ENCODE measurements around the gene GSTM3.
"Not testable (repeated sequence)": the region's sequence is repeated elsewhere in the genome, so short reads cannot be mapped to it uniquely, and the experiment has no call there.

The GSTM3 gene

GRCh38 chr1:109694400-109694799 lies 46.4 kb downstream of the GSTM3 start:
- not testable (repeated sequence) for DNase-seq

- no peak for DNase-seq
These were observed 49.1 kb downstream of the GSTM3 start for GRCh38 chr1:109691759-109692158.

DNA sequence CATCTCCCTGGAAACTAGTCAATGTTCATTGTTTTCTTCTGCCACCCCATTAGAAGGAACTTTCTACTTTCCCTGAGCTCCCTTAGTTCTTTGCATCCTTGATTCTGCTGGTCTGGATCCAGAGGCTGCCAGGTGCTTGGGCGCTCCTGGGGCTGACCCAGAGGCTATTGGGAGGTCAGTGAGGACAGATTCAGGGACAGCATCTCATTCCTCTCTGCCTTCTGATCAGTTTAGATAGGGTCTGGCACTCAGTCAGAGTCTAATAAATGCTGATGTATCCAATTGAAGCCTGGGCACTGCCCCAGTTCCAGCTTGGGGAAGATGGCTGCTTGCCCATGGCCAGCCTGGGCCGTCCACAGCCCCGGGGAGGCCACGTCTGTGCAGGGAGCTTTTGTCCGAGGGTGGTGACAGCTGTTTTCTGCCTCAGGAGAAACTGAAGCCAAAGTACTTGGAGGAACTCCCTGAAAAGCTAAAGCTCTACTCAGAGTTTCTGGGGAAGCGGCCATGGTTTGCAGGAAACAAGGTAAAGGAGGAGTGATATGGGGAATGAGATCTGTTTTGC lies 50.9 kb downstream of the GSTM3 start:
- DNase-seq, result no peak

GRCh38 chr1:109687641-109688499 lies 53.0 kb downstream of the GSTM3 start, which contains the start of gene GSTM1:
Gene GSTM1, plus strand, starts transcription at chr1:109687817. Its CDS starts 57 bp downstream, at chr1:109687874.
- peak; percentile 70 for DNase-seq

GRCh38 chr1:109687109-109687508 lies 53.7 kb downstream of the GSTM3 start:
- DNase-seq, result not testable (repeated sequence)

GRCh38 chr1:109685890-109686289 lies 54.9 kb downstream of the GSTM3 start:
- not testable (repeated sequence) for DNase-seq

- DNase-seq, result not testable (repeated sequence)
These were observed 55.4 kb downstream of the GSTM3 start for GRCh38 chr1:109685399-109685798.

DNA sequence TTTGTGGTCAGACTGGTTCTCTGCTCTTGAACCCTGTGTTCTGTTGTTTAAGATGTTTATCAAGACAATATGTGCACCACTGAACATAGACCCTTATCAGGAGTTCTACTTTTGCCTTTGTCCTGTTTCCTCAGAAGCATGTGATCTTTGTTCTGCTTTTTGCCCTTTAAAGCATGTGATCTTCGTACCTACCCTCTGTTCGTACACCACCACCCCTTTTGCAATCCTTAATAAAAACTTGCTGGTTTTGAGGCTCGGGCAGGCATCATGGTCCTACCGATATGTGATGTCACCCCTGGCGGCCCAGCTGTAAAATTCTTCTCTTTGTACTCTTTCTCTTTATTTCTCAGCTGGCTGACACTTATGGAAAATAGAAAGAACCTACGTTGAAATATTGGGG lies 56.1 kb downstream of the GSTM3 start:
- not testable (repeated sequence) for DNase-seq
